ENCODE measurements around the gene SLC5A1.
"Not testable (repeated sequence)": the region's sequence is repeated elsewhere in the genome, so short reads cannot be mapped to it uniquely, and the experiment has no call there.

Gene SLC5A1

GRCh38 chr22:32150647-32151046 is 107.6 kb downstream of the SLC5A1 start:
- DNase-seq: not testable (repeated sequence)

- DNase-seq: not testable (repeated sequence)
These were observed 108.6 kb downstream of the SLC5A1 start for GRCh38 chr22:32151641-32152040.

- not testable (repeated sequence) for DNase-seq
These were observed 111.7 kb downstream of the SLC5A1 start for GRCh38 chr22:32154727-32155126.

GRCh38 chr22:32157632-32158031 is 114.6 kb downstream of the SLC5A1 start:
- not testable (repeated sequence) for DNase-seq

GRCh38 chr22:32158712-32159533 is 115.9 kb downstream of the SLC5A1 start, which contains the start of gene C22orf42:
Gene C22orf42, minus strand, starts transcription at chr22:32159303. Its CDS starts 88 bp downstream, at chr22:32159215.
- DNase-seq: no peak

GRCh38 chr22:32160411-32160810 is 117.3 kb downstream of the SLC5A1 start:
- not testable (repeated sequence) for DNase-seq

Data from fibroblast of skin of abdomen (primary cell).